Stimulated activated CD4-positive, alpha-beta T cell treated with anti-CD3 and anti-CD28 coated beads, Interleukin-1b, Interleukin-23, amount 100 ng/mL, for 1 hour (primary cell): ENCODE data around the gene TOM1L1.
A peak's percentile ranks its signal among the peaks of the same experiment; 100 is the strongest.

Source experiments
- DNase-seq, 2 donors: peaks; one replicate each; pipeline ENCODE4 v3.0.0-alpha.2; 2020; ENCODE audit warnings: low read depth in 2 of 2

Gene TOM1L1

DNA sequence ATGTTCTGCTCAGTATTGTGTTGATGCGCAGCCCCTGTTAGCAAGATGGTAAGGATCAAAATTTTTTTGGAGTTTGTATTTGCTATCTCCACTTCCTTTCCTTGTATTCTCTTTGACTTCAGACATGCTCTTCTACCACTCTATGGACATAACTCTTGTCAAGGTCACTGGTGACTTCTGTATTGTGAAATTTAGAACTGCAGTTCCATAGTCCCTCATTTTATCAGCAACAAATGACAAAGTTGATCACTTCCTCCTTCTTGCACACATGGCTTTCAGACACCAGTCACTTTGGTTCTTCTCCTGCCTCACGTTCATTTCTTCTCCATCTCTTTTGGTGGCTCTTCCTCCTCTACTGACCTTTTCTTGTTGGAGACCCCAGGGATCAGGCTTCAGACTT is 46.7 kb downstream of the TOM1L1 start:
- no peak for DNase-seq

- no peak for DNase-seq
Measured at GRCh38 chr17:54948380-54948779, 47.7 kb downstream of the TOM1L1 start.

DNA sequence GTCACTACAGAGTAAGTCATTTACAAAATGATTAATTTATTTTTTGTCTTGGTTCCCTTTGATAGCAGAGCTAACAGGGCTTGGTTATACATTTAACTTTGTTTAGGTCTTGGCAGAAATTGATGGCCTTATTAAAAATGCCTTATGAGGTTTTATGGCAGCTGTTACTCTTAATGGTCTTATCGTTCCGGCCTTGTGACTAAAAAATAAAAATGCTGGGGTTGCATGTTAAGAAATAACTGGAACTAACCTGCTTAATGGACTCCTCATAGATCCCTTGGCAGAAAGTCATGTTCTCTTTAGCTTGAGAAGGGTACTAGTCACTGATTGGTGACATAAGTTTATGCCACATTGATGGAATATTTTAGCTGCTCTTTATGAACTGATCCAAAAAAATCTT is 49.5 kb downstream of the TOM1L1 start:
- DNase-seq = no peak

DNA sequence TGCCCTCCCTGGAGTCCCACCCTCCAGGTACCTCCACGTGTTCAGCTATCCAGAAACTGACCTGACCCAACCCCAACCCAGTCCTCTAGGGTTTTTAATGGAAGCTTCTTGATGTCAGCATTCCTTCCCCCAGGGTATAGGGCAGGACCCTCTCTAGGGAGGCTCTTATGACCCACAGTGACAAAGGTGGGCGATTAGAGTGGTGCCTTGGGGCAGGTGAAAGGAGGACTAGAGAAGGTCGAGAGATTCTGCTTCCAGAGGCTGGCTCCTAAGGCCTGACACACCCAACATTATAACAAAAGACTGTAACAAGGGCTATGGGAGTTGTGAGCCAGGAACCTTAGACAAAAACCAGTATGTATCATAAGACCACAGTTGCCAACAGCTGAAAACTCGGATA is 50.6 kb downstream of the TOM1L1 start:
- DNase-seq = no peak

DNA sequence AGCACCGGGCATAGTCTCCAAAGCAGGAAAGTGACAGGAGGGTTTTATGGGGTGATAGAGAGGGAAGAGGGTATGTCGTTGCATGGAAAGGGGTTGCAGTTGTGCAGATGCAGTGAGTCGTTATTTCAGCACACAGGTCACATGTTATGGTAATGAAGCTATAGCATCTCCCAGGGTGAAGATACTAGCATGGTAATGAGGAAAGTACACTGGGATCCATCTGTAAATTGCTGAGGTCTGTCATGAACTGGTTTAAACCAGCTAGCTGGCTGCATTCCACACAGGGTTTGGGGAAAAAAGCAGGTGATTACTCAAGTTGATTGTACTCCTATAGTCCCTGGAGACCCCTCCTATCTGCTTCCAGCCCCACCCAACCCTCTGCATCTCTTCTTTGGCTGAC is 56.1 kb downstream of the TOM1L1 start:
- DNase-seq = no peak

DNA sequence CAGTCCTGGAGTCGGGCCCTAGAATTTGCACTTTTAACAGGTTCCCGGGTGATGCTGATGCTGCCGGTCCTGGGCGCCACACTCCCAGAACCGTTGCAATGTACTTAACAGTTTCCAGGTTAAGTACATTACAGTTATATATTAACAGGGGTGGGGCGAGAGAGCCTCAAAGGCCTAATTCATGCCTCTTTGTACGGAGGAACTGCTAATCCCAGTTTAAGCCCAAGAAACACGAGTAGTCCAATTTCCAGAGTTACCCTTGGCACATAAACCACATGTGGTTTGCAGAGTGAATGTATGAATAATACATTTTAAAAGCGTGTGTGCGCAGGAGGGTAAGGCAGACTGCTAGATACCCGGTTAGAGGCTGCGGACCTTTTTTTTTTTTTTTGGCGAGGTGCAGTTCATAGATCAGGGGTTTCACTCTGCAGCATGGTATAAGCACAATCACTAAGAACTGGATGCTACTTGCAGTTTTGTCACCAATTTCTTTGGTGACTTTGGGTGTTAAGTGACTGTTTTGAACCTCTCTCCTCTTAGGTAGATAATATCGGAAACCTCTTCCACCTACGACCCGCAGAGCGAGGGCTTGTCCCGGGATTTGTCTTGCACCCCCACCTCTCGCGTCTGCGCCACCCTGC is 67.1 kb downstream of the TOM1L1 start:
- no peak for DNase-seq

- peak; percentile 86 to 87 for DNase-seq
Measured at GRCh38 chr17:54968262-54968987, 67.8 kb downstream of the TOM1L1 start, which contains the start of the genes COX11 and STXBP4. Gene COX11 (minus strand): TSS chr17:54968654. CDS start chr17:54968646, 8 bp downstream. Gene STXBP4 (plus strand): TSS chr17:54968765. CDS start chr17:54986220, 17,455 bp downstream.

DNA sequence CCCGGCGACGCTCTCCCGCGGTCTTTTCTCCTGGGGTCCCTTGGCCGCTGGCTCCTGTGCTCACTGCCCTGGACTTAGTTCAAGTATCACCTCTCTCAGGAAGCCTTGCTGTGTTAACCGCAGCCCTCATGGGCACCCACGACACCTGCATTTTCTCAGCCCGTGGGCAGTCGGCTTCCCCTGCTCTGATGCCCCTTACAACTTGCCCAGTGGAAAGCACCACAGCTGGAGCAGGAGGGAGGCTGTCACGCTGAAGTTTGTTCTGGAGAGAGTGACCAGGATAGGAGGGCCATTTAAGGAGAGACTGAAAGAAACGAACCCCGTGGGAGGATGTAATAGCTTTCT is 68.3 kb downstream of the TOM1L1 start:
- peak in 1 of 2 donors; percentile 16 for DNase-seq

DNA sequence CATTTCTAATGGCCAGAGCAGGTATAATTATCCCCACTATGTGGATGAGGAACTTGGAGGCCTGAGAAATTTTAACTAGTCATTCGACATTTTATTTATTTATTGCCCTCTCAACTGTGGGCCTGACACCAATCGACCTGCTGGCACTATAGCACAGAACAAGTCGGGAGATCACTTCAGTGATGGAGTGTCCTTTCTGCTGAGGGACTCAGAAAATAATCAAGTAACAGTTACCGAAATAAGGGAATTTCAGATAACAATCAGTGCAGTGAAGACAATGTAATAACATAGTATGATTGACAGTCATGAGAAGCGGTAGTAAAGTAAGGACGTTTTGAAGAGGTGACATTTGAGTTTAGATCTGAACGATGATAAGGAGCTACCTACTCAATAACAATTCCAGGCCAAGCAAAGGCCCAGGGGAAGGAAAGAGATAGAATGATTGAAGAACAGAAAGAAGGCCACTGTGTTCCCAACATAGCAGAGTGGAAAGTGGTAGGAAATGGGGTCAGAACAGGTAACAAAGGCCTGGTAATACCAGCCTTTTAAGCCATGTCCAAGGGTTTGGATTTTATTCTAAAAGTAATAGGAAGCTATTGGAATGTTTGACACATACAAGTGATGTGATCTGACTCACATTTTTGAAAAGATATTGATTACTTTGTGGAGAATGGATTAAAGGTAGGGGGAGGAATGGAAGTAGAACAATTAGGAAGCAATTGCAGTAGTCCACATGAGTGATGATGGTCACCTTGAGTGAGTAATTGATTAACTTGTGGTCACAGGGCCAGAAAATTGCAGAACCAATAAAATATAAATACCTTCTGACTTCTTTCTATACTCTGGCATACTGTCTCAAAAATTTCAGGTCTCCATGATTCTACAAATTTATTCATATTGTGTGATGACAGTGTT is 69.3 kb downstream of the TOM1L1 start:
- DNase-seq = no peak

DNA sequence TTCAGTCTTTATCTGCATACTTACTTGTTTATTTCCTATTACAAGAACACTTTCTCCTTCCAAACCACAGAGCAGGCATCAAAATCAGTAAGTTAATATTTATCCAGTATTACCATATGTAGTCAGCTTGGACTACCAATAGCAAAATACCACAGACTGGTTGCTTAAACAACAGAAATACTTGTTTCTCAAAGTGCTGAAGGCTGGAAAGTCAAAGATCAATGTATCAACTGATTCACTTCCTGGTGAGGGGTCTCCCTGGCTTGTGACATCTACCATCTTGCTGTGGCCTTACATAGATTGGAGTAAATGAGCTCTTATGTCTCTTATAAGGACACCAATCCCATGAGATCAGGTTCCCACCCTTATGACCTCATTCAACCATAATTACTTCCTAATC is 70.5 kb downstream of the TOM1L1 start:
- DNase-seq = no peak

- DNase-seq = no peak
Measured at GRCh38 chr17:54971901-54972300, 71.2 kb downstream of the TOM1L1 start.

- no peak for DNase-seq
Measured at GRCh38 chr17:54972406-54973138, 71.9 kb downstream of the TOM1L1 start.

DNA sequence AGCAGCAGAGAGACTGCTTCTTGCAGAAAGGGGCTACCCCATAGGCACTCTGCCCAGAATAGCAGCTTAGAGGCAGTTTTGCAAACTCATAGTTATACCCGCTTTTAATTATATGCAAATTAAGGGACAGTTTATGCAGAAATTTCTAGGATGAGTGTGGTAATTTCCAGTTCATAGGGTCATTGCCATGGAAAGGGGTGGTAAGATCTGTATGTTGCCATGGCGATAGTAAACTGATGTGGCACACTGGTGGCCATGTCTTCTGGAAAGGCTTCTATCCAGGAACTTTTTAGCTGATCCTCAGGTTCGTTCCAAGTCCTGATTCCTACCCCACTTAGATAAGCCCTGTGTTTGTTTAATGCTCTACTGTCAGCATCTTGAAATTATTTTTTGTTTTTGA is 74.1 kb downstream of the TOM1L1 start:
- no peak for DNase-seq

- DNase-seq = no peak
Measured at GRCh38 chr17:54976316-54976715, 75.7 kb downstream of the TOM1L1 start.

DNA sequence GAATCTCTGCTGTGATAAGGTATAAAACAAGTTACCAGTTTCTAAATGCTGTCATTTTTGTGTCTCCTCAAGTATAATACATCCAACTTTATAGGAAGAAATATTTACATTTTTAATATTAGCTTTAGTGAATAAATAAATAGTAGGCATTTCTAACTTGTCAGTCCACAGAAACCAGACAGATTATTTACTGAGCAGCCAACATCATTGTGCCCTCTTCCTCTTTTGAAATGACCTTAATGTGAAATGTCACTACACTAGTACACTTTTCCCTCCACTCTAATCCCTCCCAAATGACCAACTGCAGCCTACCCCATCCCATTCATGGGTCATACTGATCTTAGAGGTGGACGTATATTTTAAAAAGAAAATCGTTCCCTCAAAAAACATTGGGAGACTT is 77.1 kb downstream of the TOM1L1 start:
- no peak for DNase-seq

DNA sequence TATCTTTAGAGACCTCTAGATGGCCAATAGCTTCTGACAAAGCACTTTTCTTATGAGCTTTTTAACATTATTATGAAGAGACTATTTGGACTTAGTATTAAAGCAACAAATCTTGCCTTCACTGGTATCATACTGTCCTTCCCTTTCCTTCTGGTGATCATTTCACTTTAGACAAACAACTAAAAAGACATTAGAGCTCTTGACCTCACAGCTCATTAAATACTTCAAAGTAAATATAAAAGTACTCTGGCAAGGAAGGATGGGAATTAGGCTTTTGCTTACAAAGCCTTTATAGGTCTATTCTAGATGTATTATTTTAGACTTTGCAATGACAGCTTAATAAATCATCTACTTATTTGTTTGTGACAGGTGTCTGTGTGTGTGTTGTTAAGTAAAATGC is 79.0 kb downstream of the TOM1L1 start:
- no peak for DNase-seq

DNA sequence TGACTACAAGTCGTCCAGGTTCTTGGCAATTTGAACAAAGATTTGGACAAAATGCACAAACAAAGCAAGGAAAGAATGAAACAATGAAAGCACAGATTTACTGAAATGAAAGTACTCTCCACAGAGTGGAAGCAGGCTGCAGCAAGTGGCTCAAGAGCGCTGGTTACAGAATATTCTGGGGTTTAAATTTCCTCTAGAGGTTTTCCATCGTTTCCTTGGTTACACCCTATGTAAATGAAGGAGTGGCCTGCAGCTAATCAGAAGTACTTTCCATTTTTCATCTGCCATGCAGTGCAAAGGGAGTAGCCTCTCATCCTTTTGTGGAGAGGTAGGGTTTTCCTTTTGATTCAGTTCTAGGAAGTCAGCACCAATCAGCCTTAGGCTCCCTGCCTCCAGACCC is 79.7 kb downstream of the TOM1L1 start:
- DNase-seq = no peak

- no peak for DNase-seq
Measured at GRCh38 chr17:54982399-54982798, 81.7 kb downstream of the TOM1L1 start.

DNA sequence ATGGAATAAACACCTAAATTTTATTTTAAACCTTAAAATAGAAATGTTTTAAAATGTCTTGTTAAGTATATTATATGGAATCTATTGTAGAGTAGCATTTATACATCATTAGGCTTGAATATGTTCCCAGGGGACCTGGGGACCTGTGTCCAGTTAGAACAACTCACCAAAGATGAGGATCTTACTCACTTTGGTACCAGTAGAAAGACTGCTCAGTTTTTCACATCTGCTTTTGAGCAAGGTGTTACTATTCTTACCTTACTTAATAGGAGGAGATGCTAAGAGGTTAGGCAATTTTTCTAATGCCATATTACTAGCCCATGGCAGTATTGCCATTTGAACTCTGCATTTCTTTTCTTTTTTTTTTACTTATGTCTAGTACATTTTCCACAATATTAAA is 82.6 kb downstream of the TOM1L1 start:
- no peak for DNase-seq

GRCh38 chr17:54985476-54985875 is 84.8 kb downstream of the TOM1L1 start:
- DNase-seq = no peak

GRCh38 chr17:54990118-54990517 is 89.5 kb downstream of the TOM1L1 start:
- DNase-seq = no peak

- DNase-seq = no peak
Measured at GRCh38 chr17:54991567-54991966, 90.9 kb downstream of the TOM1L1 start.
